HUDEP-2 (cell line): ENCODE measurements around the gene PLXNA1.

Experiments used
- DNase-seq, 76 experiments: peaks; one replicate each; lab custom pipeline; 2025; ENCODE audit not compliant: unreplicated experiment in 76 of 76; lab: John Stamatoyannopoulos, UW

Gene PLXNA1

GRCh38 chr3:126964950-126965349 is 18.0 kb upstream of the PLXNA1 start:
- no peak for DNase-seq

GRCh38 chr3:126965526-126966080 is 17.3 kb upstream of the PLXNA1 start:
- no peak for DNase-seq

DNA sequence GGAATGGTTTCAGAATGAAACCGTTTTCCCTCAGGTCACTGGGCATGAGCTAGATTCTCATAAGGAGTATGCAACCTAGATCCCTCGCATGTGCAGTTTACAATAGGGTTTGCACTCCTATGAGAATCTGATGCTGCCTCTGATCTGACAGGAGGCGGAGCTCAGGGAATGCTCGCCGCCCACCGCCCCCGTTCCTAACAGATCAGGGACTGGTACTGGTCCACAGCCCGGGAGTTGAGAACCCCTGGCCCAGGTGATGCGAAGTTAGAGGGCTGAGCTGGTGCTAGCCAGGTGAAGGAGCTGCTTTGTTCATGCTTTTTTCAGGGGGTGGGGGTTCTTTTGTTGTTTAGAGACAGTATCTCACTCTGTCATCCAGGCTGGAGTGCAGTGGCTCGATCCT is 15.5 kb upstream of the PLXNA1 start:
- DNase-seq: no peak

DNA sequence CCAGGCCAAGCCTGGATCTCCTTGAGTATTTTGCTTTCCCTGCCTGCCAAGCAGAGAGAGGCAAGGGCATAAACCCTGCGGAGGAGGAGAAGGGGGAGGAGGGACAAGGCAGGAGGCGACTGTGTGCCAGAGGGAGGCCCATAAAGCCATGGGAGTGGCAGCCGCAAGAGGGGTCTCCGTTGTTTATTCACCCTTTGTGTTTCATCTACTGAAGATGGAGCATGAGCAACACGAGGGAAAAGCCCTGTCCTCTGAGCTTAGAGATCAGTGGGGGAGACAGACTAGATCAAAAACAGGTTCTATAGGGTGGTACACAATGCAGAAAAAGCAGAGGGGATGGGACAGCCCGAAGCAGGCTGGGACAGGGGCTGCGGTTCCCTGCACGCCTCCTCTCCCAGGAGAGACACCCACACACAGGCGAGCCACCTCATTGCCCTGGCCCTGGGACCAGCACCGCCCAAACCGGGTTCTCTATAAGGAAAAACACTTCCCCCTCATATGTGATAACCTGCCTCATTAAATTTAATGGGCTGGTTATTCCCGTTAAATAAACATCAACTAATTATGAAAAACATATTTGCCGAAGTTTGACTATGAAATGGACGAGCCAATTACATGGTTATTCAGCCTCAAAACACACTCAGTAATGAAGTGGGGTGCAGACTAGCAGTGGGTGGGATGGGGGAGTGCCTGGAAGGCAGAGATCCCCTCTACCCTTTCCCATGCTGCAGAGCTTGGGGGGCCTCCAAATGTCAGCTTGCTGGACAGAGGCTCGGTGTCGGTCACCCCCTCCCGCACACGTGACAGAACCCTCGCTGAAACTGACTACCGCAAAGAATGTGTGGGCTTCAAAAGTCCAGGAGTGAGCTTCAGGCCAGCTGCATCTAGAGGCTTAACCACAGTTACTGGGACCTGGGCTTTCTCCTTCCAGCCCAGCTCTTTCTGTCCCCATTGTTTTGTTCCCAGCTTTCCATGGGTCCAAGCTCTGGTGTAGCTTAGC is 14.2 kb upstream of the PLXNA1 start:
- DNase-seq: no peak

DNA sequence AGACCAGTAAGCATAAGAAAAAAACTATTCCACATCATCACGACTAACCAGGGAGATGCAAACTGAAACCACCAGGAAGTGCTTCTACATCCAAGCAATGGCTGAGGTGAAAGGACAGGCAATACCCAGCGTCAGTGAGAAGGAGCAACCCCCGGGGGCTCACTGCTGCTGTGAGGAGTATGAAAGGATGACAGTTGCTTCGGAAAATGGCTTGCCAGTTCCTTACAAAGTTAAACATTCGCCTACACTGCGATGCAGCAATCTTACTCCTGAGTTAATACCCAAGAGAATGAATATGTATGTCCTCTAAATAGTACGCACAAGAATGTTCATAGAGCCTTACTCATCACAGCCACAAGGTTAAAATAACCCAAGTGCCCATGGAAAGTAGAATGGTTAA is 13.3 kb upstream of the PLXNA1 start:
- DNase-seq: no peak

- no peak for DNase-seq
Measured at GRCh38 chr3:126970101-126970500, 12.8 kb upstream of the PLXNA1 start.

DNA sequence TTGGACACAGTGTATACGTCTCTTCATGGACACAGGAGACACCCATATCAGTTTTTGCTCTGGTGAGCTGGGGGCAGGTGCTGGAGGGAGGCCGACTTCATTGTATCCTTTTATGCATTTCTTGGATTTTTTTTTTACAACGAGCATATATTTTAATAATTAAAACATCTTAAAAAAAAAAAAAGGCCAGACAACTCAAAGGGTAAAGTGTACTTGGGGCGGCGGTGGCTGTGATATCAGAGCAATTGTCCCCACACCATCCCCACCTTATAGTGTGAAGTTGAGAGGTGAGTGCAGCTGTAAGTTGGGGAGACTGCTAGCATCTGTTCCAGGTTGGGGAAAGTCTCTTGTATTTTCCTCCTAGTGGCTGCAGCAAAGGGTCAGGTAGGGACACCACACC is 12.0 kb upstream of the PLXNA1 start:
- DNase-seq: no peak

GRCh38 chr3:126971891-126972351 is 11.0 kb upstream of the PLXNA1 start:
- peak in 1 of 76 experiments; percentile 25 for DNase-seq

- DNase-seq: no peak
Measured at GRCh38 chr3:126972866-126973265, 10.0 kb upstream of the PLXNA1 start.

DNA sequence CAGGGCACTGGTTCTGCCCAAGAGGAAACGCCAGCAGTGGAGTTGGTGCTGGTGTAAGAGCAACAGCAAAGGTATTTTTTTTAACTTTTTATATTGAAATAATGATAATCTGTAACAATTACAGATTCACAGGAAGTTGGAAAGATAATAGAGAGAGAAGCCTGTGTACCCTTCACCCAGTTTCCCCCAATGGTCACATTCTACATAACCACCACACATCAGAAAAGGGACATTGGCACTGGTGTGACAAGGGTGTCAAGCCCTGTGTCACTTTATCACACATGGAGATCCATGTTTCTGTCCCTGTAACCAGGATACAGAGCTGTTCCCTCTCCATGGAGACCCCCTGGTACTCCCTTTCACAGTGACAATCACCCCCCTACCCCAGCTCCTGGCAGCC is 9.1 kb upstream of the PLXNA1 start:
- no peak for DNase-seq

- DNase-seq: no peak
Measured at GRCh38 chr3:126974756-126975155, 8.2 kb upstream of the PLXNA1 start.

DNA sequence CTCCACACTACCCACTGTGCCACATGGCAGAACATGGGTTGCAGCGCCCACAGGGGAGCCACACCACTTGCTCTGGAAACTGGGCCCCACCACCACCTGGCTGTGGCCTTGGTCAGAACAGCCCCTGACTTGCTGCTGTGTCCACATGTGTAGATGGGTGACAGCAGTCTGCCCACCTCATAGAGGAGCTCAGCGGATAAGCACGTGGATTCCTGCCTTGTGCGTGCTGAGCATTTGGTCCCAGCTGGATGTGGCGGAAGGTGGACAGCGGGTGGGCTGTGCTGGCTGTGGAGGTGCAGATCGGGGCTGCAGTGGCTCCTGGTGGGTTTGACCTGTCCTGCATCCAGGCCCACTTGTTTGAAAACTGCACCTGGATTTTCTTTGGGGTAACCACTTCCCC is 6.0 kb upstream of the PLXNA1 start:
- no peak for DNase-seq

DNA sequence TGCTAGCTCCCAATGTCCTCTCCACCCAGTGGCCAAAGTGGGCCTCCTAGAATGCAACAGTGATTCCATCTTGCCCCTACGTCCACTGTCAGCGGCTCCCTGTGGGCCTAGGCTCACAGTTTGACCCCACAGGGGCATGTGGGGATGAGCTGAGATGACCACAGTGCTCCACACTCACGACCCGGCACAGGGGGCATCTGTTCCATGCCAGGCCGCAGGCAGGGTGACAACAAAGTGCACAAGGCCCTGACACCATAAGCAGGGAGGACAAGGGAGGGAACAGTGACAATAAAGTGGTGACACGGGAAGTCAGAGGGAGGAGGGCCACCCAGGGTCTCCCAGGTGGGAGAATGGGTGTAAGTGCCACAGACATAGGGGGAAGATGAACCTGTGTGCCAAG is 5.1 kb upstream of the PLXNA1 start:
- DNase-seq: no peak

DNA sequence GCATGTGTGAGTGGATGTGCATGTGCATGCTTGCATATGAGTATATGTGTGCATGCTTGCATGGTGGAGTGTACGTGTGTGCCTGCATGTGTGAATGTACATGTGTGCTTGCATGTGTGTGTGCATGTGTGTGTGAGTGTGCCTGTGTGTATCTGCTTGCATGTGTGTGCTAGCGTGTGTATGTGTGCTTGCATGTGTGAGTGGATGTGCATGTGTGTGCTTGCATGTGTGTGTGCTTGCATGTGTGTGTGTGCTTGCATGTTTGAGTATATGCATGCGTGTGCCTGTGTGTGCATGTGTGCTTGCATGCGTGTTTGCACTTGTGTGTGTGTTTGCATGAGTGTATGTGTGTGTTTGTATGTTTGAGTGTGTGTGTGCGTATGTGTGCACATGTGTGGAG is 4.6 kb upstream of the PLXNA1 start:
- DNase-seq: no peak

DNA sequence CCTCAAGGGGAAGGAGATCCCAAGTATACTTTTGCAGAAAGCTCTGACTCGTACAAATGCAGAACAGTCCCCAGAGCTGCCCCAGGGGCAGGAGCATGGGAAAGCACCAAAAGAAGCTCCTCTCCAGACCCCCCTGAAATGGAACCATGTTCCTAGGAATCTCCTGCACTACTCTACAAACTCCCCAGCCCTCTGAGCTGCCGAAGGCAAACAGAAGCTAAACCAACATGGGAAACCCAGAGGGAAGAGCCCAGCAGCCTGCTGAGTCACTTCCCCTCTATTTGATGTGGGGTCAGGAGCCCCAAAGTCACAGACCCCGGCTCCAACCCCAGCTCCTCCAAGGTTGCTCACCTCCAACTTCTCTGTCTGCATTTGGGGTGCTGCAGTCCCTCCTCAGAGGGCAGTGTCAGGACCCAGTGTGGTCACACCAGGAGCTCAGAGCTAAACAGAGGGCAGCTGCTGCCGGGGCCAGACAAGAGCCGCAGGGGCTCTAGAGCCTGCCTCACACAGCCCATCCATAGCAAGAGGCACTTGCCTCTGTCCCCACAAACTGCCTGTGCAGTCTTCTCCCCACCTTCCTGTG is 3.8 kb upstream of the PLXNA1 start:
- no peak for DNase-seq

GRCh38 chr3:126980266-126980811 is 2.6 kb upstream of the PLXNA1 start:
- no peak for DNase-seq

DNA sequence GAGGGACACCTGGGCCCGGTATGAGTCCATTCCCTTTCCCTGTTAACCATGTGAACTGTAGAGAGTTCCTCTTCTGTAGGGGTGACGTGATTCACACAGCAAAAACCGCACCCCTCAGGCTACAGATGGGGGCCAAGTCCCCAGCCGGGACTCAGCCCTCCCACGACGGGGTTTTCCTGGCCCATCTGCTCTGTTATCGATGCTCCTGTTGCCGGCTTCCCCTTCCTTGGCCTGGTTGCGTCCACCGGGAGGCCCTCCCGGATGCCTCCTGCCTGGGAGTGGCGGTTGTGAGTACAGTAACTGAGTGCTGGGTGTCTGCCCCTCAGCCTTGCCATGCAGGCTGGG is 817 bp upstream of the PLXNA1 start:
- DNase-seq: peak in 1 of 76 experiments; percentile 46

GRCh38 chr3:126983276-126983652 is 349 bp downstream of the PLXNA1 start:
- no peak for DNase-seq

DNA sequence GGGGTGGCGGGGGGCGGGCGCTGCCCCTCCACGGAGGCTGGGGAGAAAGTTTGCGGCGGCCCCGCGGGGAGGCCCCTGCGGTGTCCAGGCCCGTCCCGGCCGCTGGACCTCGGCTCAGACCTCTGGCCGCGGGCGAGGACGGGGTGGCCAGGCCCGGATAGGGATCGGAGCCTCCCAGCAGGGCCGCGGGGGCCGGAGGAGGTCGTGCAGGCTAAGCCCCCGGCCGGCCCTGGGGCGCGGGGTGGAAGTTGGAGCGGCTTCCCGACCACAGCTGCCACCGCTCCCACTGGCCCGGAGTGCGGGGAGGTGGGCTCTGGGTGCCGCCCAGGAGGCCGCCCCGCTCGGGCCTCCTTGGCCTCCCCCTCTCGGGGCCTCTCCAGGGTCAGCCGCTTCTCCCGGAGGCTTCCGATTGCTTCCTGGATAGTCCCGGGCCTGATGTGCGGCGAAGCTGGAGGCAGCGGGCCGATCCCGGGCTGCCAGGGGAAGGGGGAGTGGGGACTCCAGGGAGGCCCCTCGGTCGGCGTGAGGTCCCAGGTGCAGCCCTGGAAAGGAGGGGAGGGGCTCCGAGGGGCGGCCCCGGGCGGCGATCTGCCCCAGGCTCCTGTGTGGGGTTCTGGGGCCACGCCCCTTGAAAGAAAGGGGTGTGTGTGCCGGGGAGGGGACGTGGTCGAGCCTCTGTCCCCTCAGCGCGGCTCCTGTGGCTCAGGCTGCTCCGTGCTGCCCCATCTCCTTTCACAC is 907 bp downstream of the PLXNA1 start:
- peak in 4 of 76 experiments; percentile 2 to 10 (median 7) for DNase-seq

DNA sequence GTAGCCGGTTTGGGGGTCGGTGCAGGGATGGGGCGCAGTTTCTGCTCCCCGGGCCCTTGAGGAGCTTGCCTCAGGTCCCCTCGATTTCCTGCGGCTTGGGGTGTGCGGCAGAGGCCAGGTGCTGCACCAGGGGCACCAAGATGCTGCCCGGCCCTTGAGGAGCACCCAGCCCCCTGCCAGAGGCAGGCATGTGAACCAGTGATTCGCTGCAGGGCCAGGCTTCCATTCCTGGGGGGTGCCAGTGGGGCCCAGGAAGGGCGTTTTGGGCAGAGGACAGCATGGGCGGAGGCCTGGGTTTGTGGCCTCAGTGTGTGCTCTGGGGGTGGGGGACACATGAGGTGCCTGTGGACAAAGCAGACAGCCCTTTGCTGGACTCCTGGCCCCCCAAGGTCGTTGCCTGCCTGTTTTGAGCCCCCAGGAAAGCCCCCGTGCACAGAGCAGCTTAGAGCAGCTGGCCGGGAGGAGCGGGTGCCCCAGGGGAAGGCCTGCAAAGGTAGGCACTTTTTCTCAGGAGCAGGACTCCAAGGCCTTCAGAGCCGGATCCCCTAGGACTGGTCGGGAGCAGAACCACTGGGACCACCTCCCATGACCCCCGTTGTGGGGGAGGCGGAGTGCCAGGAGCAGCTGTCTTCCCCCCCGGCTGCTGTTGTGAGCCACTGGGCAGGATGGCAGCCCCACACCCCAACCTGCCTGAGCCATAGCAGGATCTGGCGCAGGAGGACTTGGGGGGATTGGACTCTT is 1.6 kb downstream of the PLXNA1 start:
- peak in 1 of 76 experiments; percentile 11 for DNase-seq
